Activated CD4-positive, alpha-beta T cell treated with anti-CD3 and anti-CD28 coated beads for 24 hours (primary cell): ENCODE measurements around the gene FARP1.

ENCODE experiments used
- DNase-seq, 2 donors: peaks; one replicate each; pipeline ENCODE4 v3.0.0-alpha.2; 2020; ENCODE audit warnings: low read depth in 2 of 2

The FARP1 gene

GRCh38 chr13:98484289-98485219 lies 341.7 kb downstream of the FARP1 start:
- peak; percentile 29 to 36 for DNase-seq

GRCh38 chr13:98485561-98485960 lies 342.7 kb downstream of the FARP1 start:
- DNase-seq = no peak

GRCh38 chr13:98486412-98486811 lies 343.5 kb downstream of the FARP1 start:
- no peak for DNase-seq

- no peak for DNase-seq
Measured at GRCh38 chr13:98487016-98487415, 344.1 kb downstream of the FARP1 start.

GRCh38 chr13:98487522-98487921 lies 344.6 kb downstream of the FARP1 start:
- DNase-seq = no peak

GRCh38 chr13:98488736-98489135 lies 345.8 kb downstream of the FARP1 start:
- DNase-seq = no peak

GRCh38 chr13:98489446-98490194 lies 346.7 kb downstream of the FARP1 start:
- DNase-seq = no peak

GRCh38 chr13:98490195-98490836 lies 347.4 kb downstream of the FARP1 start:
- DNase-seq = no peak

- no peak for DNase-seq
Measured at GRCh38 chr13:98490866-98491265, 348.0 kb downstream of the FARP1 start.

GRCh38 chr13:98492335-98493041 lies 349.6 kb downstream of the FARP1 start:
- no peak for DNase-seq

GRCh38 chr13:98493042-98493712 lies 350.3 kb downstream of the FARP1 start:
- no peak for DNase-seq

GRCh38 chr13:98494769-98495168 lies 351.9 kb downstream of the FARP1 start:
- DNase-seq = no peak

- no peak for DNase-seq
Measured at GRCh38 chr13:98495627-98496478, 353.0 kb downstream of the FARP1 start.

GRCh38 chr13:98496479-98496791 lies 353.5 kb downstream of the FARP1 start:
- DNase-seq = no peak

GRCh38 chr13:98496966-98497365 lies 354.1 kb downstream of the FARP1 start:
- DNase-seq = no peak

GRCh38 chr13:98500963-98501421 lies 358.1 kb downstream of the FARP1 start:
- no peak for DNase-seq

GRCh38 chr13:98503175-98504028 lies 360.5 kb downstream of the FARP1 start:
- DNase-seq = no peak

- DNase-seq = no peak
Measured at GRCh38 chr13:98504029-98504351, 361.1 kb downstream of the FARP1 start.

- DNase-seq = no peak
Measured at GRCh38 chr13:98504371-98504963, 361.6 kb downstream of the FARP1 start.
